Measurements from ENCODE around the gene BMP4.

Gene BMP4

GRCh38 chr14:53963320-53964227 is 6.9 kb upstream of the BMP4 start:
- no peak for DNase-seq

DNA sequence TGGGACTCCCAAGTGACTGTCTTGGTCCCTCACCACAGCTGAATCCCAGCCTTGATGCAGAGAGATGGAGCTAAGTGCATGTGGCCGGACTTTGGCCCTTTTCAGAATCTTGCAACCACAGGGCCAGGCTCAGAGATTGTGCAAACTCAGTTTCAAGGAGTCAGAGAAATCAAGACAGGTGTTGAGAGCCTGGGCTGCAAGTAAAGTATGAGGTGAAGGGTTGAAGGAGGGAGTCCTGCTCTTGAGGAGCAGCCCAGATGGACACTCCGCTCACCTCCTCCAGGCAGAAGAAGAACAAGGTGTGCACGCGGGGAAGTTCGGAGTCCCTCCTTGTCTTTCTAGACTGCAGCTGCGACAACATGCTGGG is 6.3 kb upstream of the BMP4 start:
- no peak for DNase-seq

DNA sequence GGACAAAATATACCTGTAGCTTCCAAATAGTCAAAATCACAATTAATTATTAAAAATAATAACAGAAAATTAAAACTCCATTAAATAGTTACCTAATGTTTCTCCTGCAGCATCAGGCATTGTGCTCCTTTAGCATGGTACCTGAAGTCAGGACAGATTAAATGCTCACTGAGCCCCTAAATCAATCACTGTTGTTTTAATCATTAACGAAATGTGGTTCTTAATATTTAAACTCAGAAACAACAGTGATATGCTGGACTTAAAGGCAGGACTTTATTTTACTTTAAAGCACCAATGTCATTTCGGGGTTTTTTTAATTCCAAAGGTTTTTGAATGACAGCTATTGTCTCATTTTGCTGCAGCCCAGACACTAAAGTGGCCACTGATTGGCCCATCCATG is 2.0 kb upstream of the BMP4 start:
- DNase-seq = no peak

GRCh38 chr14:53957739-53958138 is 1.1 kb upstream of the BMP4 start:
- no peak for DNase-seq

GRCh38 chr14:53955671-53956426 is 776 bp downstream of the BMP4 start:
- no peak for DNase-seq

- no peak for DNase-seq
Measured at GRCh38 chr14:53955229-53955556, 1.4 kb downstream of the BMP4 start.

DNA sequence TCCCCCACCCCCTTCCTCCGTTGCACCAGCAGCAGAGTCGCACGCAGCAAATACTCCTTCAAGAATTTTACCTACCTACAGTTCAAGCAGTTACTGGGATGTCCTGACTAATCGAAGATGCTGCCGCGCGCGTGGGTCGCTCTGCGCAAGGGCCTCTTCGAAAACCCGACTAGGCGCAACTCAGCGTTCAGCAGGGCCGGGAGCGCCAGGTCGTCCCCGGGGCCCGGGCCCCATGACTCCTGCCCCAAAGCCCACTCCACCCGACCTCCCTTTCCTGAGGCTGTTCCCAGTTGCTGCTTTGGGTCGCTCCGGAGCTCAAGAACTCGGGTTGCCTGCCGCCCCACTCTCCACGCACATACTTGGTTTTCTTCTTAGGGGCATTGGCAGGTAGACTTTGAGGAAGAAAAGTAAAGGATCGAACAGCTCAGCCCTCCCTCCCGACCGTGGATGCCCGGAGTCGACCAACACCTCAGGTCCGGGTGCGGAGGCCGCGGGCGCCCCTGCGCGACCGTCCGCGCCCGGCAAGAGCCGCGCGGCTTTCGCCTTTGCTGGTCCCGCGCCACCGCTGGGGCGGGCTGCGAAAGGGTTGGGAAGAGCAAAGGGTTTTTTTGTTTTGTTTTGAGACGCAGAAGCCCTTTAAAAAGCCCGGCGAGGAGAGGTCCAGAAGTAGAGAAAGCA is 1.9 kb downstream of the BMP4 start:
- no peak for DNase-seq

DNA sequence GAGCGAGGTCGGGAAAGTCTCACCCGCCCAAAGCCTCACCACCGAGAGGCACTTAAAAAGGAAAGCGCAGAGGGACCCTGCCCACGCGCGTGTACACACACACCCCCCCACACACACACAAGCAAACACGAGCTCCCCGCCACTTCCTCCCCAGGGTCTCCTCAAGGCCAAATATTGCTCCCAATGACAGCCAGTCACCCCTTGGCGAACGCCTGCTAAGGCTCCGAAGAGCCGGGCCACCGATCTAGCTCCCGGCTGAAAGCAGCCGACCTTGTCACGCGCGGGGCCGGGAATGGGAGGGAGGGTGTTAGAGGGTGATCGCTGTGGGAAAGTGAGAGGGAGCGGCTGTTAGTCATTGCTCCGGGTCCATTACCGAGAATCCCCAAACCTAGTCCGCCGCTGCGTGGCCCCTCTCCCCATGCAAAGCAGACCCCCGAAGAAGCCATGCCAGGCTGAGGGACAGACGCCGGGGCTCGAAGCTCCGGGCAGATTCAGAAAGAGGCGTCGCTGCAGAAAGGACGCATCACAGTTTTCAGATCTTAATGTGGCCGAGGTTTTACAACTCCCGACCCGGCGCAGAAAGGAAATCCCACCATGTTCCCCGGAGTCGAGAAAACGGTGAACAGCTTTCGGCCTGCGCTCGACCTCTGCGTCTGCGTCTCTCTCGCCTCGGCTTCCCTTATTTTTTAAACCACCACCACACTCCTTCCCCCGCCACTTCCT is 2.6 kb downstream of the BMP4 start:
- no peak for DNase-seq

DNA sequence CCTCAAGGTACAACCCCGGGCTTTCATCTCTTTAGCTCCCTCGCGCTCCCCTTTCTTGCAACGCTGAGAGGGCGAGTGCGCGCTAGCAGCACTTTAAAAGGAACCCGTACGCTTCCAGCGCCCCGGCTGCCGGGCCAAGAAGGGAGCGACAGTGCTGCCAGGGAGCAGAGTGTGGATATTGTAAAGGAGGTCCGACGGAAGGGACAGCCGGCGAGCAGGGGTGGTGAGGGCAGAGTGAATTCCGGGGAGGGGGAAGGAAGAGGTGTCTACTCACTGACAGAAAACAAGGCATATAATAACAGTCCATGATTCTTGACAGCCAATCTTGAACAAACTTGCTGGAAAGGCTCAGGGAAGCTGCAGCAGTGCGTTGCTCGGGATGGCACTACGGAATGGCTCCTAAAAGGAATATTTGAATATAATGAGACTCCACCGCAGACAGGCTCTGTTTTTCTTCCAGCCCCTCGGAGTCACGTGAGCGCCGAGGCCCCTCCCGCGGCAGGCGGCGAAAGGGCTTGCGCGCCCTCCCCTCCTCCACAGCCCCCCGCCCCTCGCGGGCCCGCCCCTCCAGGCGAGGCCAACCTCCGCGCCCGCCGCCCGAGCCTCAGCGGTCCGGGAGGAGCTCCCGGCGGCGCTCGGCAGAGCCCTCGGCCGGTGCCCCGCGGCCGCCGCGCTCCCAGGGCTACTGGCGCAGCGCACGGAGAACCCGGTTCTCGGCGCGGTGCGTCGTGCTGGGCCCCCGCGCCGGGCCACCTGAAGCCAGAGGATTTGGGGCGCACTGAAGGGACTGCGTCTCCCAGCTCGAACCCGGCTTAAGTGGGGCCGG is 3.4 kb downstream of the BMP4 start:
- DNase-seq = no peak

DNA sequence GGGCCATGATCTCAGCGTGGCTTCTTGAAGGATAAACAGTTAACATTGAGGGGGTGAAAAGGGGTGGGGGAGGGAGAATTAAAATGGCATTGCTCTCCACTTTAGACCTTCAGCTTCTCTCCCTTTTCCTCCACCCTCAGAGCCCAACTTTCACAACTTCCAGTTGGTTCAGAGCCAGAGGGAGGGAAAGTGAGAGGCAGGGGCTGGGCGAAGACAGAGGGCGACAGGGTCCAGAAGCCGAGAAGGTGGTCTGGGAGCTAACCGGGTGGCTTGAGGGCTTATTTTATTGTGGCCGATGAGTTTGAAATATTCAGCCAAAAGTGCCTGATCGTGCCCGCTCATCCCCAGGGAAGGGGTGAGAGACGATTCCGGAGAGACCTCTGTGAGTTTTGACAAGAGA is 4.1 kb downstream of the BMP4 start:
- DNase-seq = no peak

- DNase-seq = no peak
Measured at GRCh38 chr14:53951627-53952303, 4.9 kb downstream of the BMP4 start.

DNA sequence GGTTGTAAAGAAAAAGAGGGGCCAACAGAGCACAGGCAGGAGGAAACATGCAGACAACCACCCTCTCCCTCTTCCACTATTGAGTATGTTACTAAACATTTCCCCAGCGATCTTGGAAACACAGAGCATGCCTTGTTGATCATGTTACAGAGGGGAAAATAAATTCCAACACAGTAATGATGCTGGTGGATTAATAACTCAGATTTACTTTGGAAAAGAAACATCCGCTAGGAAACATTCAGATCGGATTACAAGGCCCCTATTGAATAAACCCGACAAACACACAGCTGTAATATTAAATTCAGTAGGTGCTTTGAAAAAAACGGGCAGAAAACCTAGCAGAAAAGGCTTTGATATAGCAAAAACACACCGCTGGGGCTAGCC is 5.4 kb downstream of the BMP4 start:
- no peak for DNase-seq

- DNase-seq = no peak
Measured at GRCh38 chr14:53950031-53950793, 6.4 kb downstream of the BMP4 start.

GRCh38 chr14:53949201-53949600 is 7.4 kb downstream of the BMP4 start:
- DNase-seq = no peak

- no peak for DNase-seq
Measured at GRCh38 chr14:53948205-53948884, 8.3 kb downstream of the BMP4 start.

DNA sequence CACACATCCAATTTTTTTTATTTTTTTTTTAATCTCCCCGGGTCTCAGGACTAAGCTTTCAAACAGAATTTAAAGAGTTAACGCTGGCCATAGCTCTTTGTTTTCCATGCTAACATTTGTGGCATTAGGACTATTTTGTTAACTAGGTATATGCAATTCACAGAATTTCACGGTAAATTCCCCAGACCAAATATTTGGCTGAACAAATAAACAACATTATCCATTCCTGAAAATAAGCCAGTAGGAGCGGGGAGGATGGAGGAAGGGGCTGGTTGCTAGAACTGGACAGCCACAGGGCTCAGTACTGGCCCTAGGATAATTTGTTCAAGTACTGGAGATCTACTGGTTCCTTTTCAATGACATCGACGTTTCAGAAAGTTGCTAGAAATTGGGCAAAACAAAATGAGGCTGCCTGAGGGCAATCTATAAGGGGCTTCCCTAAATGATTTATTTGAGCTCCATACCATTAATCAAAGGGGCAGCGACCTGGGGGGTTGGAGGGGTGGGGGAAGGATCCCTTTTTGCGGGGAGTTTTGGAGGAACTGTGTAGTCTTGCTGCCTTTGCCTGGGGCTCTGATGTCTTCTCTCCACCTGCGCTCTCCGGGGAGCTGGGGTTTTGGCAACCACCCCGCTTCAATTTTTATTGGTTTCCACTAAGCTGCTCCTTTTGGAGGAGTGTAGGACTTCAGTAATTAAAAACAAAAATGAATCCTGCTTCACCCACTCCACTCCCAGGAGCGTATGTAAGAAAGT is 9.0 kb downstream of the BMP4 start:
- no peak for DNase-seq

- DNase-seq = no peak
Measured at GRCh38 chr14:53947094-53947445, 9.6 kb downstream of the BMP4 start.

DNA sequence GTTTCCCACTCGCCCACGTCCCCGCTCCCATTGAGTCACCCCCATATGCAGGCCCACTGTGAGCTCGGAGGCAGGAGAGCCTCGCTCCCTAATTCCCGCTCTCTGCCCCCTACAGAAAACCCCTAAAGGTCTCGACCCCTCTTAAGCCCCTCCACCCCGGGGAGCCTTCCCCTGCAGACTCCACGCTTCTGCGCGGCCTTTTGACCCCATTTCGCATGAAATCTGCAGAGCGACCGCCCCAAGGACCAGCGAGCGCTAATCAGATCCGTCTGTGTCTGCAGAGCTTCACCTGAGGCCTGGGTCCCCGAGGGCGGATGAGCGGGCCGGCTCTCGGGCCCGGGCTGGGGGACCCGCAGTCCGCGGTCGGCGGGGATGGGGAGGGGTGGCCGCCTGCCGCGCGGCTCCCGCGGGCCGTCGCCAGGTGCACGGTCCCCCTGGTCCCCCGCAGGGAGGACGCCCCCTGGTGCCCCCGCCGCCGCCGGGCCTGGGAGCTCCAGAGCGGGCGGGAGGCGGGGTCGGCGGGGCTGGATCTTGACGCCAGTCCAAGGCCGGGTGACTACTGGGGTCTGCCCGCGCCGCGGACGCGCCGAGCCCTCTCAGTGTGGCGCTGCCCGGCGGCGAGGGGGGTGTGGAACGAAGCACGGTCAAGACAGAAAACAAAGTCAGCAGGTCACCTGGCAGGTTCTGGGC is 10.1 kb downstream of the BMP4 start:
- DNase-seq = no peak

GRCh38 chr14:53946071-53946403 is 10.6 kb downstream of the BMP4 start:
- no peak for DNase-seq

Measured in CD4-positive, alpha-beta T cell treated with Interleukin-17A for 1 hour (primary cell).